ENCODE results near the gene KRT3.

DNA sequence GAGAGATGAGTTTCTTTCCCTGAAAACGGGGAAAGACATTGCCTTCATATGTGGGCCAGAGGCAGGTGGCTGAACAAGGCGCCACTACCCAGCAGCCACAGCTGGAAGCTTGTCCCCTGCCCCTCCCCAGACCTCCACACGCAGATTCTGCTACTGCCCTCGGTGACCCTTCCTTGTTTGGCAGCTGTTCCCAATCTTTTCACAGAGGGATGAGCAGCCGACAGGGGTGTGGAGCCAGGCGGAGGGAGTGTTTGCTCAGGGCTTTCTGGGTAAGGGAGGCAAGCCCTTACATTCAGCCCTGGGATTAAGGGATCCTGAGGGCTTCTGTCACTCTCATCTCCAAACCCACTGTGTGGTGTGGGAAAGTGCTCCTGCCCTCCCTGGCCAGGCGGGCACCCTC lies 22.5 kb upstream of the KRT3 start:
- TF ChIP-seq RAD21 (IDR thresholded peaks at IDR 0.05; ENCODE audit: low read depth) (no peak), EP300 (IDR thresholded peaks at IDR 0.05; ENCODE audit: borderline replicate concordance) (no peak), YY1 (IDR thresholded peaks at IDR 0.05; ENCODE audit: low read depth) (no peak), TCF12 (IDR thresholded peaks at IDR 0.05; ENCODE audit: low read depth) (no peak), TAF1 (IDR thresholded peaks at IDR 0.05; ENCODE audit: low read depth) (no peak), CEBPB (IDR thresholded peaks at IDR 0.05) (no peak), ZBTB7A (IDR thresholded peaks at IDR 0.05; ENCODE audit: low read depth) (no peak)
- TF ChIP-seq, protein P1, sequence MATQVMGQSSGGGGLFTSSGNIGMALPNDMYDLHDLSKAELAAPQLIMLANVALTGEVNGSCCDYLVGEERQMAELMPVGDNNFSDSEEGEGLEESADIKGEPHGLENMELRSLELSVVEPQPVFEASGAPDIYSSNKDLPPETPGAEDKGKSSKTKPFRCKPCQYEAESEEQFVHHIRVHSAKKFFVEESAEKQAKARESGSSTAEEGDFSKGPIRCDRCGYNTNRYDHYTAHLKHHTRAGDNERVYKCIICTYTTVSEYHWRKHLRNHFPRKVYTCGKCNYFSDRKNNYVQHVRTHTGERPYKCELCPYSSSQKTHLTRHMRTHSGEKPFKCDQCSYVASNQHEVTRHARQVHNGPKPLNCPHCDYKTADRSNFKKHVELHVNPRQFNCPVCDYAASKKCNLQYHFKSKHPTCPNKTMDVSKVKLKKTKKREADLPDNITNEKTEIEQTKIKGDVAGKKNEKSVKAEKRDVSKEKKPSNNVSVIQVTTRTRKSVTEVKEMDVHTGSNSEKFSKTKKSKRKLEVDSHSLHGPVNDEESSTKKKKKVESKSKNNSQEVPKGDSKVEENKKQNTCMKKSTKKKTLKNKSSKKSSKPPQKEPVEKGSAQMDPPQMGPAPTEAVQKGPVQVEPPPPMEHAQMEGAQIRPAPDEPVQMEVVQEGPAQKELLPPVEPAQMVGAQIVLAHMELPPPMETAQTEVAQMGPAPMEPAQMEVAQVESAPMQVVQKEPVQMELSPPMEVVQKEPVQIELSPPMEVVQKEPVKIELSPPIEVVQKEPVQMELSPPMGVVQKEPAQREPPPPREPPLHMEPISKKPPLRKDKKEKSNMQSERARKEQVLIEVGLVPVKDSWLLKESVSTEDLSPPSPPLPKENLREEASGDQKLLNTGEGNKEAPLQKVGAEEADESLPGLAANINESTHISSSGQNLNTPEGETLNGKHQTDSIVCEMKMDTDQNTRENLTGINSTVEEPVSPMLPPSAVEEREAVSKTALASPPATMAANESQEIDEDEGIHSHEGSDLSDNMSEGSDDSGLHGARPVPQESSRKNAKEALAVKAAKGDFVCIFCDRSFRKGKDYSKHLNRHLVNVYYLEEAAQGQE (IDR thresholded peaks at IDR 0.05; ENCODE audit: low read depth), result no peak
- TF ChIP-seq, protein P2, sequence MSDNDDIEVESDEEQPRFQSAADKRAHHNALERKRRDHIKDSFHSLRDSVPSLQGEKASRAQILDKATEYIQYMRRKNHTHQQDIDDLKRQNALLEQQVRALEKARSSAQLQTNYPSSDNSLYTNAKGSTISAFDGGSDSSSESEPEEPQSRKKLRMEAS (IDR thresholded peaks at IDR 0.05), result no peak

Data from Ishikawa (cell line).